GM19238 (cell line): ENCODE measurements around the gene NSG1.
"Not testable (repeated sequence)": the region's sequence is repeated elsewhere in the genome, so short reads cannot be mapped to it uniquely, and the experiment has no call there.

Experiments
- DNase-seq: peaks from one replicate; pipeline ENCODE4 v3.0.0; 2011; ENCODE audit warnings: low spot score; ENCODE audit not compliant: insufficient read length

The NSG1 gene, protein sequence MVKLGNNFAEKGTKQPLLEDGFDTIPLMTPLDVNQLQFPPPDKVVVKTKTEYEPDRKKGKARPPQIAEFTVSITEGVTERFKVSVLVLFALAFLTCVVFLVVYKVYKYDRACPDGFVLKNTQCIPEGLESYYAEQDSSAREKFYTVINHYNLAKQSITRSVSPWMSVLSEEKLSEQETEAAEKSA

DNA sequence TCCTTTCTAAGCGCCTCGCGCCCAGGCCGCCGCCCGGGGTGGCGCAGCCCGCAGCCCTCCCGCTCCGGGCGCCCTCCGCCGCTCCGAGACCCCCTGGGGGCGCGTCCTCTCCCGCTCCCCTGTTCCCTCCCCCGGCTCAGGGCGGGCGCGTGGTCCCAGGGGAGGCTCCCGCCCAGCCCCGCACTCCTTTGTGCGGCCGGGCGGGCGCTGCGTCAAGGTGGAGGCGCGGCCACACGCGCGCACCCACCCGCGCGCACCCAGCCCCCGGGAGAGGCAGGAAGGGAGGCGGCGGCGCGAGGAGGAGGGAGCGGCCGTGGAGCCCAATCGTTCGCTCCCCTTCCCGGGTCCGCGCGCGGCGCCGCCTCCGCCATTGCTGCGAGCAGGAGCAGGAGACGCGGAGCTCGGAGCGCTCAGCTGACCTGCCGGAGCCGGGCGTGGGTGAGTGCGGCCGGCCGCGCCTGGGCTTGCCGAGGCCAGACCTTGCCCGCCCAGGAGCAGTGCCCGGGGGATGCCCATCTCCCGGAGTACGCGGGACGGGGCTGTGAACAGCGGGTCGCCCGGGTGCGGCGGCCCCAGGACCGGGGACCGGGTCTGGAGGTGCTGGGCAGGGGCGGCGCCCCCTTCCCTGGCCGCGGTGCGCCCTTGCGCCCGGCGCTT, at the start of gene NSG1:
Gene NSG1 (plus strand): TSS at position 367 of the 657 bp plus-strand sequence. CDS start 528 bp downstream, outside the sequence.
- no peak for DNase-seq

DNA sequence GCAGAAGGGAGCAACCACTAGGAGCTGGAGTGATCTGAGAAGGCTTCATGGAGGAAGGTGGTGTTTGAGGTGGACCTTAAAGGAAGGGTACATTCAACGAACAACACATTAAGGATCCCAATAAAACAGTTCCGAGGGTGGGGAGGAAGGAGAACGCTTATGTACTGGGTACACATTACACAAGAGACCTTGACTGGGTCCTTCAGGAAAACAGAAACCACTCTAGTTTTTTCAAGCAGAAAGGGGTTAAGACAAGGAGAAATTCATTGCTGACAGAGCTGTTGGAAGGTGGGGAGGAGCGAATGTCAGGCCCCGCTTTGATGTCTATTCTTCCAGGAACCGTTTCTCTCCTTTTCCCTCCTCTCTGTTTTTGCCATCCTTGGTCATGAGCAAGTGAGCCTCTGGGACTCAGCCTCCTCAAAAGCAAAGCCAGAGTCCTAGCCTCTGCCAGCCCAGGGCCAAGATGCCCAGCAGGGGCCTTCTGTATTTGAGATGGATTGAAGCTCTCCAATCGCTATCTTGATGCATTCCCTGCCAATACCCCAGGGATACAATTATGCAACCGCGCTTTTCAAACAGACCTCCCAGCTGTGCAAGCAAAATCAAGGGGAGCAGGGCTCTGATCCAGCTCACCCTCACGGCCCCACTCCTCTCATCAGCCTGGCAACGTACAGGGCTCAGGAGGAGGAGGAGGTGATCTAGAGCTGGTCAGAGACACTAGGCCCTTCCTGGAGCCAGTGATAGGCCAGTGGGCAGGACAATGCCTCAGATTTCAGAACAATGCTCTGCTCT, 48.5 kb upstream of the NSG1 start:
- DNase-seq, result no peak

DNA sequence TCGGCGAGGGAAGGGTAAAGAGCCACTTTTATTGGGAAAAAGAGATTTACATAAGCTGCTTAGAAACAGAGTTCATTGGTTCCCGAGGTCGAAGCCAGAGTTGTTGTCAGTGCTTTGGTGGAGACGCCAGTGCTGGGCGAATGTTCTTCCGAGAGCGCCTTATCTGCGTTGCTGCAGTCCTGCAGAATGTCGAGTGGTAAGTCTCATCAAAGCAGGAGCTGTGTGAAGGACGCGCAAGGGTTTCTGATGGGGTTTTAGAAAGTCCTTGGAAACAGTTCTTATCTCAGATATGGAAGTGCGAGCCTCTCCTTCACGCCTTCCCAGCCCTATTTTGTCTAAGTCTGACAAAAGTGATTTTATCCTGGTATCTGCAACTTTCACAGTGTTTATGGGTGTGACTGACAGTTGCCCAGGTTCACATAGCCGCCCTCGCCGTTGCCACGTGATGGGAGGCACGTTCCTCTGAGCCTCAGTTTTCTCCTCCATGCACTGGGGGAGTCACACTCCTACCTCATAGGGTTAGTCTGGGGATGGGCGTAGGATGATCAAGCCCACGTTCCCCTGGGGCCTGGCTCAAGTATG, 47.3 kb upstream of the NSG1 start:
- DNase-seq, result no peak

DNA sequence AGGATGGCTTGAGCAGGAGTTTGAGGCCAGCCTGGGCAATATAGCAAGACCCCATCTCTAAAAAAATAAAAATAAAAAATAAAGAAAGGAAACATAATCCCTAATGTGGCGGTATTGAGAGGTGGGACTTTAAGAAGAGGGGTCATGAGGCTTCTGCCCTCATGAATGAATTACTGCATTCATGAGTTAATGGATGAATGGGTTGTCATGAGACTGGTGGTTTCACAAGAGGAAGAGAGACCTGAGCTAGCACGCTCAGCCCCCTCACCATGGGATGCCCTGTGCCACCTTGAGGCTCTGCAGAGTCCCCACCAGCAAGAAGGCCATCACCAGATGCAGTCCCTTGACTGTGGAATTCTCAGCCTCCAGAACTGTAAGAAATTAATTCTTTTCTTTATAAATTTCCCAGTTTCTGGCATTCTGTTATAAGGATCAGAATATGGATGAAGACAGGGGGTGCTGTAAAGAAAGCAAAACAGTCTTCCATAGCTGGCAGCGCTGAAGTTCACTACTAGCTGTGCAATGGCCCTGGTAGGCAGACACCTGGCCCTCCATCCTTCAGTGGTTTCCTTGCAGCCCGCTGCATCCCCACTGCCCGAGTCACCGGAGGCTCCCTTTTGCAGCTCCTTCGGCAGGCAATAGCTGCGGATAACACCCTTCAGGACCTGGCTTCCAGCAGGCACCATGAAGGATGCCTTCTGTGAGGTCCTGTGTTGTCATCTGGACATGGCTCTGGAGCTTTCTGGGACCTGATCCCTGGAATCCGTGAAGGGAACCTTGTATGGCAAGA, 44.8 kb upstream of the NSG1 start:
- no peak for DNase-seq

DNA sequence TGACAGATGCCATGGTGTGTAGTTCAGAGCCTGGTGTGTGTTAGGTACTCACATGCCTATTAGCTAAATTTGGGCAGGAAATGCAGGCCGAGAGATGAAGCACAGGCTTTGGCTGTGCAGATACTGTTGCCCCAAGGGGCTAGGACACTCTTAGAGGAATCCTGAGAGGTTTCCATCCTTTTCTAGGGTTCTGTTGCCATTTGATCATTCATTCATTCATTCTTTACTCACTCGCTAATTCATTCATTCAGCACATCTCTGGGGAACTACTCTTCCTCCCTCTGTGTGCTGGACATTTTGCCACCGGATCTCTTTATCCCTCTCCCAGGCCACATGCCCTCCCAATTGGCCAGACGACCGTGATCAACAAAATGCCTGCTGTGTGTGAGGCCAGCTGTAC, 43.9 kb upstream of the NSG1 start:
- no peak for DNase-seq

DNA sequence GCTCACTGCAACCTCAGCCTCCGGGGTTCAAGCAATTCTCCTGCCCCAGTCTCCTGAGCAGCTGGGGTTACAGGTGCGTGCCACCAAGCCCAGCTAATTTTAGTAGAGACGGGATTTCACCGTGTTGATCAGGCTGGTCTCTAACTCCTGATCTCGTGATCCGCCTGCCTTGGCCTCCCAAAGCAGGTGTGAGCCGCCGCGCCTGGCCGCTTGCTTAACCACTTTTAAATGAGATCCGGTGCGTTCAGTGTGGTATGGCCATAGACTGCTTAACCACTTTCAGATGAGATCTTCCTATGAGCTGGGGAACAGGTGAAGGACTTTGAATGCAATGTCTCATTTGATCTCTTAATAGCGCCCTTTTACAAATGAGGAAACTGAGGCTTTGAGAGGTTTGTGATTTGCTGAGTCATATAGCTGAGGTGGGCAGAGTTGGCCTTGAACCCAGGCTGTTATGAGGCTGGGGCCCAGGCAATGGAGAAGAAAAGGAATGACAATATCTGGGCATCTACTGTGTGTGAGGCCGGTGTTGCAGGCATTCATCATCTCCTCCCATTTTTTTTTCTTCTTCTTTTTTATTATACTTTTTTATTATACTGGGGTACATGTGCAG, 41.9 kb upstream of the NSG1 start:
- DNase-seq, result peak; percentile 26

DNA sequence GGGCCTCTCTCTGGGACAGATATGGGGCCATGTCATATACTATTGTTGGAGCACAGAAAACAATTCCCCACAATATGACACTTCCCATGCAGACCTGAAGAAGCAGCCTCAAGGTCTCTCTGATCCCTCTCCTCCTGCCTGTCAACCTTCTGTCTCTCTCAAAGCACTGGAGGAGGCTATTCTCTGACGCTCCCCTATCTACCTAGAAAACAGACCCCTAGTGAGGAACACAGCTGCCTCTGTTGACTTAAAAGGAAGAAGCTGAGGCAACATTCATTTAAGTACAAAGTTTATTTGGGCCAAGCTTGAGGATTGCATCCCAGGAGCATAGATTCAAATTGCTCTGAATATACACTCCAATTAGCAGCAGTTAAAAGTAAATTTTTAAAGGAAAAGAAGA, 39.3 kb upstream of the NSG1 start:
- no peak for DNase-seq

DNA sequence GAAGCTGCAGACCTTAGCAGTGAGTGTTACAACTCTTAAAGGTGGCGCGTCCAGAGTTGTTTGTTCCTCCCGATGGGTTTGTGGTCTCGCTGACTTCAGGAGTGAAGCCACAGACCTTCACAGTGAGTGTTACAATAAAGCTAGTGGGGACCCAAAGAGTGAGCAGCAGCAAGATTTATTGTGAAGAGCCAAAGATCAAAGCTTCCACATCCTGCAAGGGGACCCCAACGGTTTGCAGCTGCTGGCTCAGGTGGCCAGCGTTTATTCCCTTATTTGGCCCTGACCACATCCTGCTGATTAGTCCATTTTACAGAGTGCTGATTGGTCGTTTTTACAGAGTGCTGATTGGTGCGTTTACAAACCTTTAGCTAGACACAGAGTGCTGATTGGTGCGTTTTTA, 38.3 kb upstream of the NSG1 start:
- DNase-seq, result not testable (repeated sequence)

DNA sequence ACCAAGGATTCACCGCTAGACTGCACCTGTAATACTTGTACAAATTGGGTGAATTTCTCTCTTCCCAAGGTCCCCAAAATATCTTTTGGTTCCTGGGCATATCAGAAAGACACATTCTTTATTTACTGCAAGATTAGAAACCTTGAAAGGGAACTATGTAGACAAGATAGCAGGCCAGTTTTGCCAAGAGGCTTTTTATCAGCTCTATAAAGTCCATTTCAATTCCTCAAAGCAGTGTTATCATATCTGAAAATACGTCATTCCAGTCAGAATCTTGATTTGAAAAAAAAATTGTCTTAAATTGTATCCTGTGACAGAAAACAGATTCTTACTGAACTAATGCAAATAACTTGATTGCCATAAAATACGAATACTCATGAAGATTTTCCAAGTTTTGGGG, 37.0 kb upstream of the NSG1 start:
- DNase-seq, result no peak

DNA sequence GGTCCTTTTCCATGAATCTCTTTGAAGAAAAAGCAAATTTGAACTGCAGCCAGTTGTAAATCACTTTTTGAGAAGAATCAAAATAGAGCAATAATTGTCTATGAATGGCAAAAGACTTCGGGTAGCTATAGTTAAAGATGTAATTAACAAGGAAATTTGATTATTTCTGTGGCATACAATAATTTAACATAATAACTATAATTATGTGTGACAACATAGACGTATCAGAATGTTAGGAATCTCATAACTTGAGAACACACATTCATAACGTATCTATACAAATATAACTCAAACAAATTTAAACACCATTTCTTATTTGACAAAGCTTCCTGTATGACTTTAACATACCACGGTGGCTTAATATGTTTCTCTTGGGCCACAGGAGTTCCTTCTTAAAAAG, 36.0 kb upstream of the NSG1 start:
- DNase-seq, result no peak

DNA sequence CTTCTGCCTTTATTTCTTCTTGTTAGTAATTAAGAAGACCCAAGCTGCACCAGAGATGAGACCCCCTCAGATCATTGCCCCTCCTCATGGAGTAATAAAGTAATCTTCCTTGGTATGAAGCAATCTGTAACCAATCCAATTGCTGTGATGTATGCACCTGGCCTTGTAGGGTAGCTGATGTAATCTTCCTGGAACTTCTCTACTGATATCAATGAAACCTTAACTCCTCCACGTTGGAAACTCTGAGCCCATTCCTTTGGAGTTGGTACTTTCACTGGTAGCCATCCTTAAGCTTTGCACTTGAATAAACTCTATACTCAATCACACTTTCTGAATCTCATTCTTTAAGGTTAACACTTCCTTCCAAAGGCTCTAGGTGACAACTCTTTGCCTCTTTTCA, 31.6 kb upstream of the NSG1 start:
- no peak for DNase-seq

DNA sequence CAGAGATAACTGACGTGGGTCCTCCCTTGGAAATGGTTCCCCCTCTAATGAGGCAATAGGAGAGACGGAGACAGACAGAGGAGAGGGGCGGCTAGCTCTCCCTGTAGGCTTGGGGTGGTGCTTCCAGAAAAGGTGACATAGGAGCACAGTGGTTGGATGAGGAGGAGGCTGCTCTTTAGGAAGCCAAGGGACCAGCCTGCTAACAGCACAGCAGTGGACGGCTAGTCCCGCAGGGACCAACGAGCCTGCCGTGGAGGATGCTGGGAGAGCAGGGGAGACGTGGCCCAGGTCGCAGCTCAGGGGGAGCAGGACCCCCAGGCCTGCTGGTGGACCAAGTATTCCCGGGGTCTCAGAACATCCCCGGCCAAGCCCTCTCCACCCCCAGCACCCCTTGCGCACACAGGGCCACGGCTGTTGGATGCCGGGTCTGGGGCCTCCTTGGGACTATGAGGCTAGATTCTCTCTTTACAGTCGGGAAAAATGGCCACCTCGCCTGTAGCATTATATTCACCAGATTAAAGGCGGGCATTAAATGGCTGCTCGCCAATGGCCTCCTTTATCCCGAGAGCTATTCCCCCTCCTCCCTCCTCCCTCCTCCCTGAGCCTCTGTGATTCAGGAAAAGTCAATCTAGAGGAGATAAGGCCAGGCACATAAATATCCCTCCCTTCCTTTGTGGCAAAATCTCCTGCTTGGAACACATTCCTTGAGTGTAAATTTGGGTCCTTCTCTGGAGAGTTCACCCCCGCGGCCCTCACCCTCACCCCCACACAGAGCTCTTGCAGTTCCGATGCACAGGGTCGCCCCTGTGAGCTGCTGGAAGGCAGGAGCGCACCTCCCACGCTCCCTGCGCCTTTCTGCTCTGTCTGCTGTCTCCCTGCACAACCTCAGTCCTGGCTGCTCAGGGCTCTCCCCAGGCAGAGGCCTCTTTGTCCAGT, 30.5 kb upstream of the NSG1 start:
- no peak for DNase-seq

DNA sequence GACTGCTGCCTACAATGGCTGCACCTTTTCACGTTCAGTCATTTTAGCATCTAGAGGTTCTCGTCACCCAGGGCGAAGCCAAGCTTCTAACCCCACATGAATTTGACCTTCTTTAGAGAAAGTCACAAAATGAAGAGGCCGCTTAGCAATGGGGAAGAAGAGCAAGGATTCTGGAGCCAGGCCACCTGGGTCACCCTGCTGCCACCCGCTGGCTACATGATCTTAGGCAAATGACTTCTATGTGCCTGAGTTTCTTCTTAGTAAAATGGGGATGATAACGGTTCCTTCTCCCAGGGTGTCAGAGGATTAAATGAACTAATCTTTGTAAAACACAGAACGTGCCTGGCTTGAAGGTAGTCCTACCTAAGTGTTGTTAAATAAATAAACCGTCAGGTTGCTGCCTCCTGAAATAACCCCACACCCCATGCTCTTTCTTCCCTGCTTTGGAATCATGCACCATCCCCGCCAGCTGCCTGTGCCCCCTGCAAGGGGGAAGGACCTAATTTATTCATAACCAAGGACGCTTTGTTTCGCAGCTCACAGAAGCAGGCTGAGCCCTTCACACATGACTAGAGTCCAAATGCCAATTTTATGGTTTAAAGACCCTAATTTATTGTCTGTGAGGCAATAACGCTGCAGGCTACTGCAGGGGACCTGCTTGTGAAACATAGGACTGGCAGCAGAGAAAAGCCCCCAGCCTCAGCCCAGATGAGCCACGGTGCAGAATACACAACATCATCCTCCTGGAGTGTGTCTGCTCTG, 28.6 kb upstream of the NSG1 start:
- DNase-seq, result no peak

DNA sequence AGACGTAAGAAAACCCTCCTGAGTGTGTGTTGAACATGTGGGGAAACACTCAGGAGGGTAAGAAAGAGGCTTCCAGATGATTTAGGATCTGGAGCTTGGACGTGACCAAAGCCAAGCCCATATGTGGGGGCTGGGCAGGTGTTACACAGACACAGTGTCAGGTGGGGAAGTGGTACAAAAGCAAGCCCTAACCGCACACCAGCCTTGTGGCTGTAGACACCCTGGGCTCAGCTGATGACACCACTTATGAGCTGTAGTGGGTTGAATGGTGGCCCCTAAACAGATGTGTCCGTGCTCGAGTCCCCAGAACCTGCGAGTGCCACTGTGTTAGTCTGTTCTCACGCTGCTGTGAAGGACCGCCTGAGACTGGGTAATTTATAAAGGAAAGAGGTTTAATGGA, 25.0 kb upstream of the NSG1 start:
- no peak for DNase-seq

DNA sequence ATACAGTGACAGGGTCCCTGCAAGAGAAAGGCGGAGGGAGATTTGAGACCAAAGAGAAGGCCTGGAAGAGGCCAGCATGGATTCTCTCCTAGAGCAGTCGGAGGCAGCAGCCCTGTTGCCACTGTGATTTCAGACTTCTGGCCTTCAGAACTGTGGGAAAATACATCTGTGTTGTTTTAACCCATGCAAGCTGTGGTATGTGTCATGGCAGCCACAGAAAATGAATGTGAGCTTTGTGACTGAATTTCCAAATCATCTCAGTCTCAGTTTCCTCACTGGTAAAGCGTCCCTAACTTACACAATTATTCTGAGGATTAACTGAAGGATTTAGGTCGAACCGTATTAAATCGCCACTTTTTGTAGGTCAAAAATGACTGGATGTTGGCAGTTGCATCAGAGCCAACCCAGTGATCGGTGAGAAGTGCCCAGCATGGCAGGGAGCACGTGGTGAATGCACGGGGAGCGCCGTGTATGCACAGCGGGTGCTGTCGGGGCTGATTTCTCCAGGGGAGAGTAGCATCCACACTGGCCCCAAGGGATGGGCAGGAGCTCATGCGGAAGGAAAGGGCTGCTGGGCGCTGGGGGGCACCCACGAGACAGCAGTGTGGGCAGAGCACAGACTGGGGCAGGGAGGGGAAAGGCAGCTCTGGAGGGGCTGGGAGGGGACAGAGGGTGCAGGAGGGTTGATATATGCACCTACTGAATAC, 23.8 kb upstream of the NSG1 start:
- no peak for DNase-seq

DNA sequence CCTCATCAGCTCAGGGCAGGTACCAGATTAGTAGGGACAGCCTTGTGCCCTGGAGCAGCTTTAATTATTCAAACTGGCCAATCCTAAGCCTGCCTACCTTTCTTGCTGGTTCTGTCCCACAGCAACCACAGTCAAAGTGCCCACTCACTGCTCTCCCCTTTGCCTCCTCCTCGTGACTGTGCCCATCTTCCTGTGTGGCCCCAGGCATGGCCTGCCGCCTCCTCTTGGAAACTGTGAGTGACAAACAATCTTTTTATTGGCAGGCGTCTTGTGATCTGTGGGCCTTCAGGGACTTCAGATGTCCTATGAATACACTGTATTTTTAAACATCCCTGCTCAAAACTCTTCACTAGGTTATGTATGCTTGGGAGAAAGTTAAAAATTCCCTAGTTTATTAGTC, 22.8 kb upstream of the NSG1 start:
- DNase-seq, result no peak

DNA sequence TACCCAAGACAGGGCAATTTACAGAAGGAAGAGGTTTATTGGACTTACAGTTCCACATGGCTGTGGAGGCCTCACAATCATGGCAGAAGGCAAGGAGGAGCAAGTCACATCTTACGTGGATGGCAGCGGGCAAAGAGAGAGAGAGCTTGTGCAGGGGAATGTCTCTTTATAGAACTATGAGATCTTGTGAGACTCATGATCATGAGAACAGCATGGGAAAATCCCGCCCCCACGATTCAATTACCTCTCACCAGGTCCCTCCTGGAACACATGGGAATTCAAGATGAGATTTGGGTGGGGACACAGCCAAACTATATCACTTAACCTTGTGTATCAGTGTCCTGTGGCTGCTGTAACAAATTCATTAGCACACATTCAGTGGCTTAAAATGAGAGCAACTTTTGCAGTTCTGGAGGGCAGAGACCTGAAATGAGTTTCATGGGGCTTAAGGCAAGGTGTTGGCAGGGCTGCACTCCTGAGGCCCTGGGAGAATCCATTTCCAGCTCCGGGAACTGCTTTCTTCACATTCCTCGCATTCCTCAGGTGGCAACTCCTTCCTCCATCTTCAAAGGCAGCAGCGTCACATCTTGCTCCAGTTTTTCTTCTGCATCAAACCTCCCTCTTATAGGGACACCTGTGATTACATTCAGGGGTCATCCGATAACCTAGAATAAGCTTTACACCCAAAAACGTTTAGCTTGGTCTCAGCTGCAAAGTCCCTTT, 22.3 kb upstream of the NSG1 start:
- no peak for DNase-seq
